CD14-positive monocyte (primary cell): Measurements from ENCODE around the gene ITPR3. TPM values are rescaled to one million over a fixed set of nuclear protein-coding genes. Genes with fewer than 3 reads are reported as not detected.

ENCODE experiments used
- DNase-seq, 3 donors: peaks; one replicate each; pipeline ENCODE4 v3.0.0-alpha.2; 2011 to 2022
- H2AFZ ChIP-seq: 2 replicates; pipeline ENCODE4 v1.6.0; 2012; ENCODE audit warnings: mild to moderate bottlenecking, low read depth, low read length, inconsistent platforms; ENCODE audit not compliant: insufficient read depth, poor library complexity, severe bottlenecking
- H3K27ac ChIP-seq, 2 donors: 1 replicate in 1 of 2; 2 replicates in 1 of 2; pipeline ENCODE4 v1.5.1; 2012 to 2013; ENCODE audit warnings: low read length in 2 of 2, control low read depth in 1 of 2, inconsistent platforms in 1 of 2, low read depth in 1 of 2, mild to moderate bottlenecking in 1 of 2
- H3K27me3 ChIP-seq, 2 donors: one replicate each; pipeline versions ENCODE4 v1.6.0 to v1.6.1; 2011 to 2013; ENCODE audit warnings: low read length in 2 of 2; ENCODE audit not compliant: control insufficient read depth in 2 of 2, insufficient read depth in 2 of 2
- H3K36me3 ChIP-seq, 2 donors: replicated peaks in 1 of 2; 1 replicate in 1 of 2; 2 replicates in 1 of 2; pipeline versions ENCODE4 v1.5.1 to v1.6.1; 2012 to 2013; ENCODE audit warnings: low read length in 2 of 2, control low read depth in 1 of 2, inconsistent platforms in 1 of 2, mild to moderate bottlenecking in 1 of 2; ENCODE audit not compliant: insufficient read depth in 2 of 2, control insufficient read depth in 1 of 2
- H3K4me1 ChIP-seq, 2 donors: 1 replicate in 1 of 2; 2 replicates in 1 of 2; pipeline versions ENCODE4 v1.5.1 to v1.6.1; 2012 to 2013; ENCODE audit warnings: low read length in 2 of 2, control low read depth in 1 of 2, inconsistent platforms in 1 of 2, mild to moderate bottlenecking in 1 of 2, moderate library complexity in 1 of 2; ENCODE audit not compliant: insufficient read depth in 2 of 2, control insufficient read depth in 1 of 2
- H3K4me2 ChIP-seq: replicated peaks from 2 replicates; pipeline ENCODE3; 2012; ENCODE audit warnings: low read length, moderate library complexity, mild to moderate bottlenecking; ENCODE audit not compliant: poor library complexity, severe bottlenecking; ENCODE audit errors: extremely low read depth
- H3K4me3 ChIP-seq, 3 experiments: fragments of 200-600 bp in 1 of 3; sonication (generic) in 1 of 3; replicated peaks in 1 of 3; 1 replicate in 2 of 3; 2 replicates in 1 of 3; pipeline ENCODE4 v1.5.1; 2011 to 2013; ENCODE audit warnings: low read length in 3 of 3, mild to moderate bottlenecking in 3 of 3, control low read depth in 2 of 3, low read depth in 2 of 3, inconsistent platforms in 1 of 3, moderate library complexity in 1 of 3
- H3K79me2 ChIP-seq: 2 replicates; pipeline ENCODE4 v1.6.0; 2012; ENCODE audit warnings: mild to moderate bottlenecking, control low read depth, inconsistent platforms, low read length, moderate library complexity; ENCODE audit not compliant: insufficient read depth
- H3K9ac ChIP-seq: 2 replicates; pipeline ENCODE4 v1.6.0; 2017; ENCODE audit warnings: low read length, mild to moderate bottlenecking; ENCODE audit not compliant: insufficient read depth, poor library complexity, severe bottlenecking
- H3K9me3 ChIP-seq, 2 donors: replicated peaks in 1 of 2; 1 replicate in 1 of 2; 2 replicates in 1 of 2; pipeline versions ENCODE4 v1.5.1 to v1.6.1; 2012 to 2013; ENCODE audit warnings: low read length in 2 of 2, control low read depth in 1 of 2; ENCODE audit not compliant: control insufficient read depth in 1 of 2, insufficient read depth in 1 of 2
- H4K20me1 ChIP-seq: 2 replicates; pipeline ENCODE4 v1.6.0; 2012; ENCODE audit warnings: mild to moderate bottlenecking, low read length, control low read depth, moderate library complexity; ENCODE audit not compliant: insufficient read depth
- H3K27ac Mint-ChIP-seq, 7 donors: one replicate each; pipeline ENCODE4 v1.8.0; 2020; ENCODE audit warnings: mild to moderate bottlenecking in 7 of 7, mixed read lengths in 7 of 7, moderate library complexity in 6 of 7, inconsistent platforms in 2 of 7
- H3K27me3 Mint-ChIP-seq, 3 donors: one replicate each; pipeline ENCODE4 v1.8.0; 2021 to 2022; ENCODE audit warnings: low read depth in 3 of 3, mild to moderate bottlenecking in 3 of 3, mixed read lengths in 3 of 3, moderate library complexity in 3 of 3, inconsistent platforms in 1 of 3
- H3K36me3 Mint-ChIP-seq, 2 donors: one replicate each; pipeline ENCODE4 v1.8.0; 2020; ENCODE audit warnings: mixed read lengths in 2 of 2, inconsistent platforms in 1 of 2, mild to moderate bottlenecking in 1 of 2
- H3K4me1 Mint-ChIP-seq: one replicate; pipeline ENCODE4 v1.8.0; 2020; ENCODE audit warnings: mild to moderate bottlenecking, mixed read lengths
- H3K4me3 Mint-ChIP-seq, 2 donors: one replicate each; pipeline ENCODE4 v1.8.0; 2020; ENCODE audit warnings: mild to moderate bottlenecking in 2 of 2, mixed read lengths in 2 of 2, moderate library complexity in 1 of 2
- H3K9me3 Mint-ChIP-seq, 7 donors: one replicate each; pipeline ENCODE4 v1.8.0; 2020 to 2022; ENCODE audit warnings: mixed read lengths in 7 of 7, mild to moderate bottlenecking in 6 of 7, moderate library complexity in 6 of 7, inconsistent platforms in 2 of 7
- WGBS: methylation state at CpG from one replicate; pipeline ENCODE4 v1.1.5; 2013; ENCODE audit warnings: missing lambda C conversion rate; ENCODE audit not compliant: insufficient coverage; 5-methylcytosine and 5-hydroxymethylcytosine counted together
- intact Hi-C, 2 donors: fragments of 100-400 bp; cut with micrococcal nuclease; formaldehyde crosslinking; loops; one replicate each; pipeline versions ENCODE4 v1.15.0 to v1.15.1; 2023
- polyA plus RNA-seq, 3 donors: library from polyadenylated mRNA; depleted of rRNA in 1 of 3; unstranded in 2 of 3; stranded (reverse) in 1 of 3; fragments of 300-500 nt in 2 of 3; fragments of >200 nt in 1 of 3; fragmentation: Illumina TruSeq in 2 of 3; gene quantifications; 1 replicate in 2 of 3; 2 replicates in 1 of 3; pipeline ENCODE4 v1.2.3, GENCODE V29; 2012 to 2021
- TF ChIP-seq, protein P1 (sequence below): fragments of 200-600 bp; IDR thresholded peaks from one replicate; pipeline ENCODE4 v1.8.0; 2022; ENCODE audit warnings: antibody characterized with exemption, mild to moderate bottlenecking

The ITPR3 gene
- polyA plus RNA-seq, 3 donors, result 1.8 TPM; not detected in 2

DNA sequence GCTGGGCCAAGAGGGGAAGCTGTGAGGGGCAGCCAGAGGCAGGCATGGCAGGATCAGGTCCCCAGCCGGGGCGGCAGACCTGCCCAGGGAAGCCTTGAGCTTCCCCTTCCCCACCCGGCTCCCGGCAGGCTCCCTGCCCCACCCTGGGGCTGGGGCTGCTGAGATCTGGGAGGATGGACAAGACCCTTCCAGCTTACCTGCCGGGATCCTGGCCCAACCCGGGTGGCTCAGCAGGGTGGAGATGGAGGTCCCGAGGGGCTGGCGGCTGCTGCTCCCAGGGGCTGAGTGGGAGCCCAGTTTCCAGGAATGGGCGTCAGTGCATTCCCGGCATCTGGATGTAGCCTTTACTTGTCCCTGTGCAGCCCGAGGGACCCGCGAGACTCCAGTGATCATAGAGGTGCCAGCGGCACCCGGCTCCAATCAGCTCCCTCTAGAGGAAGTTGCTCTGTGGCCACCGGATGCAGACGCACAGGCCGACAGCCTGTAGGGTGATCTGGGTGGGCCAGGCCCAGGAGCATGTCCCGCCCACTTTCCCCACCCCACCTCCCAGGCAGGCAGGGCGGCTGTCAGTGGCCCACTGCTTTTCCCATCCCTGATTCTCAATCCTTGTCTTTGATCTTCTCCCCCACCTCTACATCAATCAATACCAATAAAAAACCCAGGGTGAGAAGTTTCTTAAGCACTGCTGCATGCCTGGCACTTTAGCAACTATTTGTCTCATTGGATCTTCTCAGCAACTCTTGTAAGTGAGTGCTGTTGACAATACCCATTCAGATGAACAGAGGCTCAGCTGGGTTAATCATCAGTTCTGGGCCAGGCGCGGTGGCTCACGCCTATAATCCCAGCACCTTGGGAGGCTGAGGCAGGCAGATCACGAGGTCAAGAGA, 41.1 kb upstream of the ITPR3 start, which contains the start of gene BAK1:
TSS of gene BAK1 (minus strand) at position 449 of the 887 bp plus-strand sequence. CDS start 2,672 bp downstream, outside the sequence.
- Histone ChIP-seq H3K9me3 (no peaks in the 10 kb centered on the region), H3K9ac (peak within 1 kb of the TSS; percentile 91), H2AFZ (peak within 1 kb of the TSS; percentile 86), H3K27me3 (no peaks in the 10 kb centered on the region), H3K36me3 (peaks cover 9 to 10% of the 10 kb centered on the region in 2 donors), H3K27ac (peak within 1 kb of the TSS; percentile 76 to 90), H4K20me1 (no peaks in the 10 kb centered on the region), H3K79me2 (peaks cover 38% of the 10 kb centered on the region), H3K4me2 (peak within 1 kb of the TSS; percentile 88), H3K4me3 (peak within 1 kb of the TSS; percentile 73 to 99 (median 84)), H3K4me1 (peaks cover 38 to 41% of the 10 kb centered on the region in 2 donors)
- H3K4me1 Mint-ChIP-seq, result peaks cover 33% of the 10 kb centered on the region
- peaks cover 20 to 24% of the 10 kb centered on the region in 2 donors for H3K36me3 Mint-ChIP-seq
- intact Hi-C loops, result no loop called here
- peak; percentile 71 to 76 (median 73) for DNase-seq
- H3K9me3 Mint-ChIP-seq, result peaks cover 0 to 2% (median 0%) of the 10 kb centered on the region in 7 donors
- peak within 1 kb of the TSS; percentile 77 to 97 (median 91) for H3K27ac Mint-ChIP-seq
- WGBS, result 2% methylated on average over 17 of the region's 24 CpGs
- peak within 1 kb of the TSS; percentile 90 to 94 for H3K4me3 Mint-ChIP-seq
- TF ChIP-seq, protein P1, sequence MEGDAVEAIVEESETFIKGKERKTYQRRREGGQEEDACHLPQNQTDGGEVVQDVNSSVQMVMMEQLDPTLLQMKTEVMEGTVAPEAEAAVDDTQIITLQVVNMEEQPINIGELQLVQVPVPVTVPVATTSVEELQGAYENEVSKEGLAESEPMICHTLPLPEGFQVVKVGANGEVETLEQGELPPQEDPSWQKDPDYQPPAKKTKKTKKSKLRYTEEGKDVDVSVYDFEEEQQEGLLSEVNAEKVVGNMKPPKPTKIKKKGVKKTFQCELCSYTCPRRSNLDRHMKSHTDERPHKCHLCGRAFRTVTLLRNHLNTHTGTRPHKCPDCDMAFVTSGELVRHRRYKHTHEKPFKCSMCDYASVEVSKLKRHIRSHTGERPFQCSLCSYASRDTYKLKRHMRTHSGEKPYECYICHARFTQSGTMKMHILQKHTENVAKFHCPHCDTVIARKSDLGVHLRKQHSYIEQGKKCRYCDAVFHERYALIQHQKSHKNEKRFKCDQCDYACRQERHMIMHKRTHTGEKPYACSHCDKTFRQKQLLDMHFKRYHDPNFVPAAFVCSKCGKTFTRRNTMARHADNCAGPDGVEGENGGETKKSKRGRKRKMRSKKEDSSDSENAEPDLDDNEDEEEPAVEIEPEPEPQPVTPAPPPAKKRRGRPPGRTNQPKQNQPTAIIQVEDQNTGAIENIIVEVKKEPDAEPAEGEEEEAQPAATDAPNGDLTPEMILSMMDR, result peak; percentile 54
- no peaks in the 10 kb centered on the region for H3K27me3 Mint-ChIP-seq

GRCh38 chr6:33581186-33581585, 39.9 kb upstream of the ITPR3 start:
- H3K36me3 ChIP-seq, result no peaks in the 10 kb centered on the region
- H3K27me3 ChIP-seq, result no peaks in the 10 kb centered on the region
- H3K9me3 ChIP-seq, result no peaks in the 10 kb centered on the region
- no peaks in the 10 kb centered on the region for H4K20me1 ChIP-seq
- peaks cover 42% of the 10 kb centered on the region for H3K4me1 Mint-ChIP-seq
- 100% methylated on average over 3 of the region's 5 CpGs for WGBS
- no peak overlapping the region for H3K9ac ChIP-seq
- H2AFZ ChIP-seq, result no peak overlapping the region
- intact Hi-C loops, result no loop called here
- H3K36me3 Mint-ChIP-seq, result peaks cover 13% of the 10 kb centered on the region in 2 donors
- TF ChIP-seq, protein P1, result no peak
- no peak for DNase-seq
- H3K27me3 Mint-ChIP-seq, result no peaks in the 10 kb centered on the region
- H3K4me2 ChIP-seq, result no peak overlapping the region
- H3K4me3 Mint-ChIP-seq, result no peak overlapping the region
- H3K27ac ChIP-seq, result no peak overlapping the region
- H3K4me3 ChIP-seq, result no peak overlapping the region
- peaks cover 34% of the 10 kb centered on the region for H3K79me2 ChIP-seq
- peaks cover 47 to 50% of the 10 kb centered on the region in 2 donors for H3K4me1 ChIP-seq
- H3K9me3 Mint-ChIP-seq, result peaks cover 0 to 2% (median 0%) of the 10 kb centered on the region in 7 donors
- peak overlapping the region in 1 of 7 donors; percentile 23 for H3K27ac Mint-ChIP-seq
